ENCODE measurements around the gene MNAT1. TPM values are rescaled to one million over a fixed set of nuclear protein-coding genes. Genes with fewer than 3 reads are reported as not detected.

Gene MNAT1
- total RNA-seq, 8 experiments from 2014 or later, result 37.0 to 69.2 (median 47.1) TPM

- no peak overlapping the region for H3K27ac ChIP-seq
- ATAC-seq (replicated peaks in 6 of 8), result peak; percentile 30 to 74 (median 46)
- peaks cover 4 to 7% of the 10 kb centered on the region in 2 donors for H3K4me1 ChIP-seq (replicated peaks in 1 of 2)
- no peak overlapping the region for H3K4me3 ChIP-seq
- in situ Hi-C loops (cut with MboI; ENCODE audit: low pct_unique_long_range_greater_than_20kb in 2 of 9, low sequenced_read_pairs in 9 of 9, unreplicated experiment in 9 of 9), result no loop called here
- 0 to 65% (median 32%) methylated on average over 1 to 4 of the region's 4 CpGs; no CpG with 5 or more reads in 3 of the 10 experiments for WGBS, 10 experiments
Measured at GRCh38 chr14:60944204-60944603, 209.6 kb downstream of the MNAT1 start.

GRCh38 chr14:60945984-60946383 lies 211.4 kb downstream of the MNAT1 start:
- Histone ChIP-seq H3K4me3 (no peak overlapping the region), H3K4me1 (replicated peaks in 1 of 2) (peaks cover 4 to 7% of the 10 kb centered on the region in 2 donors), H3K27ac (no peak overlapping the region)
- no peak for ATAC-seq (replicated peaks in 6 of 8)
- WGBS, 10 experiments, result 40 to 100% (median 90%) methylated on average over 1 of the region's 1 CpG
- in situ Hi-C loops (cut with MboI; ENCODE audit: low pct_unique_long_range_greater_than_20kb in 2 of 9, low sequenced_read_pairs in 9 of 9, unreplicated experiment in 9 of 9), result no loop called here

GRCh38 chr14:60946773-60947172 lies 212.2 kb downstream of the MNAT1 start:
- in situ Hi-C loops (cut with MboI; ENCODE audit: low pct_unique_long_range_greater_than_20kb in 2 of 9, low sequenced_read_pairs in 9 of 9, unreplicated experiment in 9 of 9), result no loop called here
- H3K4me1 ChIP-seq (replicated peaks in 1 of 2), result peaks cover 4 to 7% of the 10 kb centered on the region in 2 donors
- H3K4me3 ChIP-seq, result no peak overlapping the region
- no peak overlapping the region for H3K27ac ChIP-seq
- ATAC-seq (replicated peaks in 6 of 8), result no peak
- 60 to 100% (median 88%) methylated on average over 1 to 2 of the region's 3 CpGs; no CpG with 5 or more reads in 1 of the 10 experiments for WGBS, 10 experiments

GRCh38 chr14:60951776-60952435 lies 217.3 kb downstream of the MNAT1 start:
- Histone ChIP-seq H3K27ac (no peak overlapping the region), H3K4me1 (replicated peaks in 1 of 2) (no peaks in the 10 kb centered on the region), H3K4me3 (no peak overlapping the region)
- 0 to 88% (median 50%) methylated on average over 1 to 3 of the region's 3 CpGs for WGBS, 10 experiments
- in situ Hi-C loops (cut with MboI; ENCODE audit: low pct_unique_long_range_greater_than_20kb in 2 of 9, low sequenced_read_pairs in 9 of 9, unreplicated experiment in 9 of 9), result no loop called here
- peak in 1 of 8 experiments; percentile 71 for ATAC-seq (replicated peaks in 6 of 8)

GRCh38 chr14:60956202-60956601 lies 221.6 kb downstream of the MNAT1 start:
- Histone ChIP-seq H3K27ac (no peak overlapping the region), H3K4me3 (no peak overlapping the region), H3K4me1 (replicated peaks in 1 of 2) (no peaks in the 10 kb centered on the region)
- in situ Hi-C loops (cut with MboI; ENCODE audit: low pct_unique_long_range_greater_than_20kb in 2 of 9, low sequenced_read_pairs in 9 of 9, unreplicated experiment in 9 of 9), result no loop called here
- WGBS, 10 experiments, result 88 to 100% (median 94%) methylated on average over 1 to 4 of the region's 4 CpGs
- no peak for ATAC-seq (replicated peaks in 6 of 8)

GRCh38 chr14:60956632-60957031 lies 222.1 kb downstream of the MNAT1 start:
- H3K4me3 ChIP-seq, result no peak overlapping the region
- in situ Hi-C loops (cut with MboI; ENCODE audit: low pct_unique_long_range_greater_than_20kb in 2 of 9, low sequenced_read_pairs in 9 of 9, unreplicated experiment in 9 of 9), result no loop called here
- no peaks in the 10 kb centered on the region for H3K4me1 ChIP-seq (replicated peaks in 1 of 2)
- H3K27ac ChIP-seq, result no peak overlapping the region
- 60 to 100% (median 90%) methylated on average over 1 of the region's 1 CpG for WGBS, 10 experiments
- no peak for ATAC-seq (replicated peaks in 6 of 8)

GRCh38 chr14:60958146-60958545 lies 223.6 kb downstream of the MNAT1 start:
- no peak for ATAC-seq (replicated peaks in 6 of 8)
- Histone ChIP-seq H3K4me3 (no peak overlapping the region), H3K27ac (no peak overlapping the region), H3K4me1 (replicated peaks in 1 of 2) (no peaks in the 10 kb centered on the region)
- in situ Hi-C loops (cut with MboI; ENCODE audit: low pct_unique_long_range_greater_than_20kb in 2 of 9, low sequenced_read_pairs in 9 of 9, unreplicated experiment in 9 of 9), result no loop called here

- no peaks in the 10 kb centered on the region for H3K4me1 ChIP-seq (replicated peaks in 1 of 2)
- no peak overlapping the region for H3K4me3 ChIP-seq
- in situ Hi-C loops (cut with MboI; ENCODE audit: low pct_unique_long_range_greater_than_20kb in 2 of 9, low sequenced_read_pairs in 9 of 9, unreplicated experiment in 9 of 9), result no loop called here
- no peak for ATAC-seq (replicated peaks in 6 of 8)
- no peak overlapping the region for H3K27ac ChIP-seq
- WGBS, 10 experiments, result 0 to 88% (median 49%) methylated on average over 1 to 2 of the region's 2 CpGs; no CpG with 5 or more reads in 2 of the 10 experiments
Measured at GRCh38 chr14:60963761-60964160, 229.2 kb downstream of the MNAT1 start.

- Histone ChIP-seq H3K27ac (no peak overlapping the region), H3K4me1 (replicated peaks in 1 of 2) (no peaks in the 10 kb centered on the region), H3K4me3 (no peak overlapping the region)
- ATAC-seq (replicated peaks in 6 of 8), result peak in 3 of 8 experiments; percentile 74 to 88 (median 86)
- in situ Hi-C loops (cut with MboI; ENCODE audit: low pct_unique_long_range_greater_than_20kb in 2 of 9, low sequenced_read_pairs in 9 of 9, unreplicated experiment in 9 of 9), result no loop called here
- 0 to 71% (median 45%) methylated on average over 1 to 2 of the region's 2 CpGs; no CpG with 5 or more reads in 1 of the 10 experiments for WGBS, 10 experiments
Measured at GRCh38 chr14:60964904-60965303, 230.3 kb downstream of the MNAT1 start.

GRCh38 chr14:60965402-60965801 lies 230.8 kb downstream of the MNAT1 start:
- H3K4me1 ChIP-seq (replicated peaks in 1 of 2), result no peaks in the 10 kb centered on the region
- ATAC-seq (replicated peaks in 6 of 8), result peak in 3 of 8 experiments; percentile 89 to 92 (median 90)
- no peak overlapping the region for H3K4me3 ChIP-seq
- in situ Hi-C loops (cut with MboI; ENCODE audit: low pct_unique_long_range_greater_than_20kb in 2 of 9, low sequenced_read_pairs in 9 of 9, unreplicated experiment in 9 of 9), result no loop called here
- H3K27ac ChIP-seq, result no peak overlapping the region

- 0 to 100% (median 88%) methylated on average over 1 of the region's 1 CpG; no CpG with 5 or more reads in 3 of the 10 experiments for WGBS, 10 experiments
- no peak overlapping the region for H3K4me3 ChIP-seq
- H3K4me1 ChIP-seq (replicated peaks in 1 of 2), result no peaks in the 10 kb centered on the region
- no peak for ATAC-seq (replicated peaks in 6 of 8)
- no peak overlapping the region for H3K27ac ChIP-seq
- in situ Hi-C loops (cut with MboI; ENCODE audit: low pct_unique_long_range_greater_than_20kb in 2 of 9, low sequenced_read_pairs in 9 of 9, unreplicated experiment in 9 of 9), result no loop called here
Measured at GRCh38 chr14:60968099-60968498, 233.5 kb downstream of the MNAT1 start.

GRCh38 chr14:60968671-60969070 lies 234.1 kb downstream of the MNAT1 start:
- in situ Hi-C loops (cut with MboI; ENCODE audit: low pct_unique_long_range_greater_than_20kb in 2 of 9, low sequenced_read_pairs in 9 of 9, unreplicated experiment in 9 of 9), result no loop called here
- ATAC-seq (replicated peaks in 6 of 8), result no peak
- H3K4me1 ChIP-seq (replicated peaks in 1 of 2), result no peaks in the 10 kb centered on the region
- H3K27ac ChIP-seq, result no peak overlapping the region
- H3K4me3 ChIP-seq, result no peak overlapping the region

- in situ Hi-C loops (cut with MboI; ENCODE audit: low pct_unique_long_range_greater_than_20kb in 2 of 9, low sequenced_read_pairs in 9 of 9, unreplicated experiment in 9 of 9), result no loop called here
- H3K4me1 ChIP-seq (replicated peaks in 1 of 2), result peaks cover 0 to 5% of the 10 kb centered on the region in 2 donors
- H3K4me3 ChIP-seq, result no peak overlapping the region
- WGBS, 10 experiments, result 75 to 100% (median 92%) methylated on average over 1 to 2 of the region's 2 CpGs; no CpG with 5 or more reads in 1 of the 10 experiments
- H3K27ac ChIP-seq, result no peak overlapping the region
- ATAC-seq (replicated peaks in 6 of 8), result no peak
Measured at GRCh38 chr14:60970146-60970545, 235.6 kb downstream of the MNAT1 start.

- 0 to 100% (median 43%) methylated on average over 1 to 2 of the region's 2 CpGs; no CpG with 5 or more reads in 1 of the 10 experiments for WGBS, 10 experiments
- in situ Hi-C loops (cut with MboI; ENCODE audit: low pct_unique_long_range_greater_than_20kb in 2 of 9, low sequenced_read_pairs in 9 of 9, unreplicated experiment in 9 of 9), result no loop called here
- no peak for ATAC-seq (replicated peaks in 6 of 8)
- Histone ChIP-seq H3K4me1 (replicated peaks in 1 of 2) (peaks cover 0 to 5% of the 10 kb centered on the region in 2 donors), H3K4me3 (no peak overlapping the region), H3K27ac (no peak overlapping the region)
Measured at GRCh38 chr14:60971271-60971670, 236.7 kb downstream of the MNAT1 start.

All from motor neuron (in vitro differentiated cells).